Kidney epithelial cell (primary cell): Measurements from ENCODE around the gene ETV3. TPM values are rescaled to one million over a fixed set of nuclear protein-coding genes. Genes with fewer than 3 reads are reported as not detected.
"Not testable (repeated sequence)": the region's sequence is repeated elsewhere in the genome, so short reads cannot be mapped to it uniquely, and the experiment has no call there.

Experiments used
- DNase-seq: peaks from one replicate; pipeline ENCODE4 v3.0.0-alpha.2; 2010; ENCODE audit warnings: low read depth
- H3K27me3 ChIP-seq: 2 replicates; pipeline ENCODE4 v1.6.0; 2011; ENCODE audit warnings: low read length; ENCODE audit not compliant: control insufficient read depth, insufficient read depth
- H3K36me3 ChIP-seq: 2 replicates; pipeline ENCODE4 v1.5.1; 2011; ENCODE audit warnings: low read length; ENCODE audit not compliant: control insufficient read depth, insufficient read depth
- H3K4me3 ChIP-seq: 2 replicates; pipeline ENCODE4 v1.5.1; 2011; ENCODE audit warnings: low read depth, mild to moderate bottlenecking, control low read depth, low read length
- total RNA-seq: library from RNA; depleted of rRNA; stranded (reverse); fragments of >200 nt; gene quantifications from 2 replicates; pipeline ENCODE4 v1.2.3, GENCODE V29; 2015
- TF ChIP-seq, protein P1 (sequence below): IDR thresholded peaks from 2 replicates; pipeline ENCODE4 v1.5.1; 2011; ENCODE audit warnings: mild to moderate bottlenecking, moderate library complexity, low read length, control low read depth, inconsistent platforms; ENCODE audit not compliant: insufficient read depth, poor library complexity, severe bottlenecking

Gene ETV3
- 16.6 and 22.9 TPM in 2 replicates for total RNA-seq

DNA sequence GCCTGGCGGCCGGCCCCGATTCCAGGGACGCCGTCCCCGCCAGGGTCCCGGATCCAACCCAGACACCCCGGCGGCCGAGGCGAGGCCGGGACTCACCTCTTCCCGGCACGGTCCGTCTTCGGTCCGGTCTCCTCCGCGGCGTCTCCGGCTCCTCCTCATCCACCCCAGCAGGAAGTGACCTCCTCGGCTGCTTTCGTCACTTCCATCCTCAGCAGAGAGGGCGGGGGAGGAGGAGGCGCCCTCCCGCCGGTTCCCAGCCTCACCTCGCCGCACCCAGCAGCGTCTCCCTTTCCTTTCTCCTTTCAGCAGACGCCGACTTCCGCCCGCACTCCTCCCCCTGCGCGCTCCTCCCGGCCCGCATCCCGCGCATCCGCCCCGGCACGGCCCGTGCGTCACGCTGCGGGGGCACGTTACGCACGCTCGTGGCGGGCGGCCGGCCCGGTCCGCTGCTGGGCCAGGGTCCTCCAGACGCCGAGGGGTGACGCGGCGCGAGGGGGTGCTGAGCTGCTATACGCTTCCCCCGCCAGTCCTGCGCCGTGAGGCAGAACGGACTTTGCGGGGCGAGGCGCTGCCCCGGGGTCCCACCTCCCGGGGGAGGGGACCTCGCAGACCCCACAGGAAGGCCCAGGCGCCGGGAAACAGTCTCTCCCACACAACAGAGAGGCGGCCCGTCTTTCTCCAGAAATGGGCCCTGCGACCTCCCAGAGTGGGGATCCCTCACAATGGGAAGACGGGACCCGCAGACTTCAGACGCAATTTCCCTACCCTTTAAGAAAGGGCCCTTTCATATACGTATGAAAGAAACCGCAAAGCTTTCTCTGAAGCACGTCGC, at the start of gene ETV3:
ETV3 (minus strand) TSS at position 176 of the 832 bp plus-strand sequence. CDS start 2,043 bp downstream, outside the sequence.
- H3K27me3 ChIP-seq = no peaks in the 10 kb centered on the region
- DNase-seq = peak; percentile 71
- H3K4me3 ChIP-seq = peak within 1 kb of the TSS; percentile 82
- H3K36me3 ChIP-seq = no peaks in the 10 kb centered on the region
- TF ChIP-seq, protein P1, sequence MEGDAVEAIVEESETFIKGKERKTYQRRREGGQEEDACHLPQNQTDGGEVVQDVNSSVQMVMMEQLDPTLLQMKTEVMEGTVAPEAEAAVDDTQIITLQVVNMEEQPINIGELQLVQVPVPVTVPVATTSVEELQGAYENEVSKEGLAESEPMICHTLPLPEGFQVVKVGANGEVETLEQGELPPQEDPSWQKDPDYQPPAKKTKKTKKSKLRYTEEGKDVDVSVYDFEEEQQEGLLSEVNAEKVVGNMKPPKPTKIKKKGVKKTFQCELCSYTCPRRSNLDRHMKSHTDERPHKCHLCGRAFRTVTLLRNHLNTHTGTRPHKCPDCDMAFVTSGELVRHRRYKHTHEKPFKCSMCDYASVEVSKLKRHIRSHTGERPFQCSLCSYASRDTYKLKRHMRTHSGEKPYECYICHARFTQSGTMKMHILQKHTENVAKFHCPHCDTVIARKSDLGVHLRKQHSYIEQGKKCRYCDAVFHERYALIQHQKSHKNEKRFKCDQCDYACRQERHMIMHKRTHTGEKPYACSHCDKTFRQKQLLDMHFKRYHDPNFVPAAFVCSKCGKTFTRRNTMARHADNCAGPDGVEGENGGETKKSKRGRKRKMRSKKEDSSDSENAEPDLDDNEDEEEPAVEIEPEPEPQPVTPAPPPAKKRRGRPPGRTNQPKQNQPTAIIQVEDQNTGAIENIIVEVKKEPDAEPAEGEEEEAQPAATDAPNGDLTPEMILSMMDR = no peak

- DNase-seq = no peak
- H3K36me3 ChIP-seq = no peaks in the 10 kb centered on the region
- TF ChIP-seq, protein P1 = no peak
- H3K4me3 ChIP-seq = no peak overlapping the region
- H3K27me3 ChIP-seq = peaks cover 17% of the 10 kb centered on the region
Measured at GRCh38 chr1:157186281-157186992, 48.2 kb upstream of the ETV3 start.

DNA sequence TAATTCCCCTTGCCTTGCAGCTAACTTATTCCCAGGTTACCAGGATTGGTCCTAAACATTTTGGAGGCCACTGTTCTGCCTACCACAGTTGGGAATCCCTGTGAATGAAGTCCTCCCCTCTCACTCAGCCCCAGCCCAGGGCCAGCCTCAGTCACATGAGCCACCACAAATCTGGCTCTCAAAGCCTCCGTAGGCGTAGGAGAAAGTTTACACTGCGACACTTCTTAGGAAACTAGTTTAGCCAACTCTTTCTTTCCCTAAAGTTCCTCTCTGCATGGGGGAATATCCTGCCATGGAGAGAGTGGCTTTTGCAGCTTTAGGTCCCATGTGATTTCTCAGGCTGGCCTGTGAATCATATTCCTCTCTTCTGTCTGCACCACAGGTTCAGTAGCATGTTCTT, 45.7 kb upstream of the ETV3 start:
- H3K36me3 ChIP-seq = no peaks in the 10 kb centered on the region
- TF ChIP-seq, protein P1 = no peak
- H3K4me3 ChIP-seq = no peak overlapping the region
- DNase-seq = no peak
- H3K27me3 ChIP-seq = peaks cover 12% of the 10 kb centered on the region

DNA sequence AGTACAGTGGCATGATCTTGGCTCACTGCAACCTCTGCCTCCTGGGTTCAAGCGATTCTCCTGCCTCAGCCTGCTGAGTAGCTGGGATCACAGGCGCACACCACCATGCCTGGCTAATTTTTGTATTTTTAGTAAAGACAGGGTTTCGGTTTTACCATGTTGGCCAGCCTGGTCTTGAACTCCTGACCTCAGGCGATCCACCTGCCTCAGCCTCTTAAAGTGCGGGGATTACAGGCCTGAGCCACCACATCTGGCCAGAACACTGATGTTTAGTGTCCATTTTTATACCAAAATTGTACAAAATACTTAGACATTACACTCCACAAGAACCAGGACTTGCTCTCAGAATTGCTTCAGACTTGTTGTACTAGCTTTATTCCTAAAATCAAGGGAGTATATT, 44.2 kb upstream of the ETV3 start:
- not testable (repeated sequence) for H3K4me3 ChIP-seq, DNase-seq, H3K36me3 ChIP-seq
- peaks cover 12% of the 10 kb centered on the region for H3K27me3 ChIP-seq

- no peak for DNase-seq
- TF ChIP-seq, protein P1 = no peak
- no peak overlapping the region for H3K4me3 ChIP-seq
- no peaks in the 10 kb centered on the region for H3K36me3 ChIP-seq
- H3K27me3 ChIP-seq = peaks cover 11% of the 10 kb centered on the region
Measured at GRCh38 chr1:157181790-157182189, 43.6 kb upstream of the ETV3 start.

- Histone ChIP-seq H3K36me3 (no peaks in the 10 kb centered on the region), H3K27me3 (peaks cover 11% of the 10 kb centered on the region), H3K4me3 (no peak overlapping the region)
- no peak for DNase-seq
- TF ChIP-seq, protein P1 = no peak
Measured at GRCh38 chr1:157181258-157181657, 43.1 kb upstream of the ETV3 start.
